Measurements from ENCODE around the gene TAF15.

The TAF15 gene

DNA sequence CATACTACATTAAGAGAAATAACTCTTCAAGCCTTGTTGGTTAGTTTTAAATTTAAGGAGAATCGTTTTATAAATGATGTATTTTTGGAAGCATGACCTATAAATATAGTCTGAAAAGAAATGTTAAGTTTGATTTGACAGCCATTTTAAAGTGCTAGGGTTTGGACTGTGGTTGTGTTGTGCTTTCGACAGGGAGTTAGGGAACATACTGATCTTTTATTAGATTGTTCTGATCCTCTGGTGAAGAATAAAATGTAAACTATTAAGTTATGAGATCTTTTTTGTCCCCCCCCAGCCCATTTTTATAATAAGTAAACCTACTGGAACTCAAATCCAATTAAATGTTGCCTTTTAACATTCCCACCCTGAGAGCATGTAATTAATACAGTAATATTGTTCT lies 12.0 kb downstream of the TAF15 start:
- H3K27ac ChIP-seq: no peak overlapping the region
- H3K4me1 ChIP-seq (ENCODE audit: low read depth, poor library complexity, severe bottlenecking): no peaks in the 10 kb centered on the region
- TF ChIP-seq, protein P1, sequence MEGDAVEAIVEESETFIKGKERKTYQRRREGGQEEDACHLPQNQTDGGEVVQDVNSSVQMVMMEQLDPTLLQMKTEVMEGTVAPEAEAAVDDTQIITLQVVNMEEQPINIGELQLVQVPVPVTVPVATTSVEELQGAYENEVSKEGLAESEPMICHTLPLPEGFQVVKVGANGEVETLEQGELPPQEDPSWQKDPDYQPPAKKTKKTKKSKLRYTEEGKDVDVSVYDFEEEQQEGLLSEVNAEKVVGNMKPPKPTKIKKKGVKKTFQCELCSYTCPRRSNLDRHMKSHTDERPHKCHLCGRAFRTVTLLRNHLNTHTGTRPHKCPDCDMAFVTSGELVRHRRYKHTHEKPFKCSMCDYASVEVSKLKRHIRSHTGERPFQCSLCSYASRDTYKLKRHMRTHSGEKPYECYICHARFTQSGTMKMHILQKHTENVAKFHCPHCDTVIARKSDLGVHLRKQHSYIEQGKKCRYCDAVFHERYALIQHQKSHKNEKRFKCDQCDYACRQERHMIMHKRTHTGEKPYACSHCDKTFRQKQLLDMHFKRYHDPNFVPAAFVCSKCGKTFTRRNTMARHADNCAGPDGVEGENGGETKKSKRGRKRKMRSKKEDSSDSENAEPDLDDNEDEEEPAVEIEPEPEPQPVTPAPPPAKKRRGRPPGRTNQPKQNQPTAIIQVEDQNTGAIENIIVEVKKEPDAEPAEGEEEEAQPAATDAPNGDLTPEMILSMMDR (conservative IDR thresholded peaks at IDR 0.05; ENCODE audit: low read depth, low read length): no peak
- H3K9ac ChIP-seq: no peak overlapping the region
- no peaks in the 10 kb centered on the region for H3K27me3 ChIP-seq (ENCODE audit: insufficient read depth, low read depth)
- no peak overlapping the region for H2AFZ ChIP-seq (ENCODE audit: low read depth)
- H3K4me2 ChIP-seq: no peak overlapping the region
- H3K36me3 ChIP-seq (ENCODE audit: insufficient read depth): 0 out of 2 replicates have a peak, but pooled peaks cover 10% of the 10 kb centered on the region
- H3K79me2 ChIP-seq (ENCODE audit: insufficient read depth, low read depth): peaks cover 58% of the 10 kb centered on the region; the same call in 1 of the 2 replicates
- H3K4me3 ChIP-seq (IDR thresholded peaks at IDR 0.05; ENCODE audit: insufficient read depth, low read depth, low read length): no peak overlapping the region
- 0 out of 2 replicates have a peak, but pooled peaks cover 2% of the 10 kb centered on the region for H4K20me1 ChIP-seq (ENCODE audit: insufficient read depth)

DNA sequence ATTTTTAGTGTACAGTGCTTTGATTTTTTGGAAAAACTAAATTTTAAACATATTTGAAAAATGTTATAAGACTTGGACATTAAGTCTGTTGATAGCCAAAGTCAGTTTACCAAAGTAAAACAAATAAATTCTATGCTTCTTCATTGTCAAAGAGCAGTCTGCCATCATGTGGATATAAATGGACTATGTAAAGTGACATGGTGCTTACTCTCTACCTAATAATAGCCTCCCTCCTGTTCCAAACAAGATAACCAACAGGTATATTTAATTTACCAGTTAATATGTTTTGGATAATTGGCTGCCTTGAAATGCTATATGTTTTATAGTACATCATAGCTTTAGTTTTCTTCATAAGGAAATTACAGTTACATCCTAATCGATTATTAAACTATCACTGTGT lies 15.9 kb downstream of the TAF15 start:
- Histone ChIP-seq H3K36me3 (ENCODE audit: insufficient read depth) (0 out of 2 replicates have a peak, but pooled peaks cover 10% of the 10 kb centered on the region), H3K4me2 (no peak overlapping the region), H3K27ac (no peak overlapping the region), H3K9ac (no peak overlapping the region), H3K27me3 (ENCODE audit: insufficient read depth, low read depth) (no peaks in the 10 kb centered on the region), H3K4me3 (IDR thresholded peaks at IDR 0.05; ENCODE audit: insufficient read depth, low read depth, low read length) (no peak overlapping the region), H4K20me1 (ENCODE audit: insufficient read depth) (0 out of 2 replicates have a peak, but pooled peaks cover 2% of the 10 kb centered on the region), H3K4me1 (ENCODE audit: low read depth, poor library complexity, severe bottlenecking) (no peaks in the 10 kb centered on the region), H3K79me2 (ENCODE audit: insufficient read depth, low read depth) (peaks cover 20% of the 10 kb centered on the region; the same call in 1 of the 2 replicates), H2AFZ (ENCODE audit: low read depth) (no peak overlapping the region)
- TF ChIP-seq, protein P1 (conservative IDR thresholded peaks at IDR 0.05; ENCODE audit: low read depth, low read length): no peak

DNA sequence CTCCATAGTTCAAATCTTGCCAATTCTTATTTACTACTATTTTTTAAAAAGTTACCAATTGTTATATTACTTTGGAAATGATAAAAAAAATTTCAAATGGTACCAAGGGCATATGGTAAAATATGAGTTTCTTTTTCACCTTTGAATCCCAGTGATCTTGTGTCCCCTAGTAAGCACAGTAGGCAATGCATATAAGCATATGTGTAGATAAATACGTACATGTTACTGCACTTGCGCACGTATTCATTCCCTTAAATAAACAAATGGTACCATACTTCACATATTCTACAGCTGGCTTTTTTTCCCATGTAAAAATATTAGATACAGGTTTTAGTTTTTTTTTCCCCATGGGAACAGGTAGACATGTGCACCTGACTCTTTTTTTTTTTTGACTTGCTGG lies 31.8 kb downstream of the TAF15 start:
- Histone ChIP-seq H3K79me2 (ENCODE audit: insufficient read depth, low read depth) (no peaks in the 10 kb centered on the region; the same call in 1 of the 2 replicates), H3K9ac (no peak overlapping the region), H3K4me3 (IDR thresholded peaks at IDR 0.05; ENCODE audit: insufficient read depth, low read depth, low read length) (no peak overlapping the region), H3K36me3 (ENCODE audit: insufficient read depth) (peaks cover 15% of the 10 kb centered on the region; the same call in 1 of the 2 replicates), H3K4me2 (no peak overlapping the region), H3K27me3 (ENCODE audit: insufficient read depth, low read depth) (no peaks in the 10 kb centered on the region), H2AFZ (ENCODE audit: low read depth) (no peak overlapping the region), H3K4me1 (ENCODE audit: low read depth, poor library complexity, severe bottlenecking) (peaks cover 8% of the 10 kb centered on the region), H4K20me1 (ENCODE audit: insufficient read depth) (no peaks in the 10 kb centered on the region), H3K27ac (no peak overlapping the region)
- TF ChIP-seq, protein P1 (conservative IDR thresholded peaks at IDR 0.05; ENCODE audit: low read depth, low read length): no peak

DNA sequence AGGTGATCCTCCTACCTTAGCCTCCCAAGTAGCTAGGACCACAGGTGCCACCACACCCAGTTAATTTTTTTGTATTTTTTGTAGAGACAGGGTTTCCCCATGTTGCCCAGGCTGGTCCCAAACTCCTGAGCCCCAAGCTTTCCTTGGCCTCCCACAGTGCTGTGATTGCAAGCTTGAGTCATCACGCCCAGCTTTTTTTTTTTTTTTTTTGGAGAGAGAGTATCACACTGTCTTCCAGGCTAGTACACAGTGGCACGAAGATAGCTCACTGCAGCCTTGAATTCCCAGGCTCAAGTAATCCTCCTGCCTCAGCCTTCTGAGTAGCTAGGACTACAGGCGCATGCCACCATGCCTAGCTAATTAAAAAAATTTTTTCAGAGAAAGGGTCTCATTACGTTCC lies 32.2 kb downstream of the TAF15 start:
- TF ChIP-seq, protein P1 (conservative IDR thresholded peaks at IDR 0.05; ENCODE audit: low read depth, low read length): no peak
- Histone ChIP-seq H3K4me1 (ENCODE audit: low read depth, poor library complexity, severe bottlenecking) (peaks cover 8% of the 10 kb centered on the region), H3K79me2 (ENCODE audit: insufficient read depth, low read depth) (no peaks in the 10 kb centered on the region; the same call in 1 of the 2 replicates), H3K4me2 (no peak overlapping the region), H3K4me3 (IDR thresholded peaks at IDR 0.05; ENCODE audit: insufficient read depth, low read depth, low read length) (no peak overlapping the region), H4K20me1 (ENCODE audit: insufficient read depth) (no peaks in the 10 kb centered on the region), H2AFZ (ENCODE audit: low read depth) (no peak overlapping the region), H3K36me3 (ENCODE audit: insufficient read depth) (peaks cover 11% of the 10 kb centered on the region; the same call in 1 of the 2 replicates), H3K27ac (no peak overlapping the region), H3K9ac (no peak overlapping the region), H3K27me3 (ENCODE audit: insufficient read depth, low read depth) (no peaks in the 10 kb centered on the region)

Measured in KMS-11 (cell line).